ENCODE measurements around the gene CADM1. TPM values are rescaled to one million over a fixed set of nuclear protein-coding genes. Genes with fewer than 3 reads are reported as not detected.

Gene CADM1
- polyA plus RNA-seq, 1 donor, result 22.8 TPM

DNA sequence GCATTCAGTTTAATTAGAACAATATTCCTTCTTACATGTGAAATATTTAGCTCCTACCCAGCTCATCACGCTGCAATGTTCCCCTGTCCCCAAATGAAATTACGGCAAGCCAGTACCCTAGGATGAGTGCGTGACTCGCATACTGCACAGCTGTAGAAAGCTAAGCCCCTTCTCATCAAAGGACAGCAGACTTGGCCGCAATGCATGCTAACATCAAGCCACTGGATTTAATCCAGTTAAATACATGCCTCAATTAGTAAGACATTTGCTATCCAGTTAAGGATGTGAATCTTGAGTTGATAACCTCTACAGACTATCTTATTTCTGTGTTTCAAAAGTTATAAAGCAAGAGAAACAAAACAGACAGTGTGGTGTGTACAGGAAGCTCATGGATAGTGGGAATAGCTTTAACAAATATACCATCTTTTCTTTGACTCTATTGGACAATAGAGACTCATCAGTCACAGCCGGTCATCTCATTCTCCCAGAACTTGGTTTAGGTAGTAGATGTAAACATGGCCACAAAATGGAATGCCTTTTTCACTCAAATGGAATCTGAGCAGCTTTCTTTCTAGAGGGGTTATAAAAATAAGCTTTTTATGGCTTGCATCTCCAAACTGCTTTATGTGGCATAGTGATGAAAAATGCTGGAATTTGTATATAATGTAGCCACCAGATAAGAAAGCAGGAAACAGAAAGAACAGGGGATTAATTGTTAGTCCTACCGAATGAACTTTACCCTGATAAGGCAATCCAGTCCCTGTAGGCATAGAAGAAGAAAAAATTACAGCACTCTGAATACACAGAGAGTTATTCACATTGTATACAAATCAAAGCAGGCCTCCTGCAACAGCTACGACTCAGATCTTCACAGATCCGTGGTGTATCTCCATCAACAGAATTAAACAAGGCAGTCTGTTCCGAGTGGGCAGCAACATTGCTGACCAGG lies 224.1 kb downstream of the CADM1 start:
- DNase-seq (ENCODE audit: low read depth), result no peak

DNA sequence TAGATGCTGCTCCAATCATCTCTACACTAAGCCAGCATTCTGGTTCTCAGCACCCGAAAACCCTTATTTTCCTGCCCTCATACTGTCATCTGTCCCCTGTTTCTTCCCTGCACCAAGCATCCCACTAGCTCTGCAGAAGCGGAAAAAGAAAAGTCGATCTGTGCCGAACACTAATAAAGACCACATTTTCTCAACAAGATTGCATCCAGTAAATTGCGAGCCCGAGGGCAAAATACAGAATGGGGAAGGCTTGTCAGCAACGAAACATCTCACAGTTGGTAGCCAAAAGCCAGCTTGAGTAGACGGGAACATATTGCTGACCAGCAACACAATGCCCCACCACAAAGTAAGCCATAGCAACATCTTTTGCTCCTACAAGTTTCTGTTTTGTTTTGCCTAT lies 227.4 kb downstream of the CADM1 start:
- no peak for DNase-seq (ENCODE audit: low read depth)

- no peak for DNase-seq (ENCODE audit: low read depth)
Observed at GRCh38 chr11:115276191-115276590, 228.0 kb downstream of the CADM1 start.

DNA sequence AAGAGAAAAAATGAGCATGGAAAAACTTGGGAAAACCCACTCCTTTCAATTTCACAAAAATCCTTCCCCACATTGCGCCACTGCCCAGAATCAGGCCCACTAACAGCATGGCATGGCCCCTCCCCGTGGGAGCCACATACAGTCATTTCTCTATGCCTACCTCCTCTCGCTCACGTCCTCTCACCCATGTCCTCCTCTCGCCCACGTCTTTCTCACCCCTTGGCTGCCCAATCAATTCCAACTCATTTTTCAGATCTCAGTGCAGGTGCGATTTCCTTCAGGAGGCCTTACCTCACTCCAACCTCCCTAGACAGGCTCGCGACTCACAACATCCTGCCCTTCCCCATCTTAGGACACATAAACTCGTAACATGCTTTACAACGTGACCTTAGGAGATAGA lies 229.2 kb downstream of the CADM1 start:
- no peak for DNase-seq (ENCODE audit: low read depth)

DNA sequence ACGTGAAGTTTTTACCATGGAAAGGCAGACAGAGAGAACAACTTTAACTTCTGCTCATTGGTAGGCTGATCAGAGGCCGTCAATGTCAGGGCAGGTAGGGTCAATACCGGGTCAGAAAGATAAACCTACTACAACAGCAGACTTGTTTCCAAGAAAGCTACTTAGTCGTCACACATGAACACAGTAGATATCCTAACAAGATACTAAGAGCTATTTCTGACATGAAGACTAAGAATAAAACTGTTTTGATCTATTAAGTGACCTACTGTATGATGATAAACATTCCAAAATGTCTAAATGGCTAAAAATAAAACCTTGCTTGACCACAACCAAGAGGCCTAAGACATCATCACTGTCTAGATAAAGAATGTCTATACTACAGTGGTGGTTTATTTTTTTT lies 231.3 kb downstream of the CADM1 start:
- no peak for DNase-seq (ENCODE audit: low read depth)

- no peak for DNase-seq (ENCODE audit: low read depth)
Observed at GRCh38 chr11:115271643-115272042, 232.6 kb downstream of the CADM1 start.

DNA sequence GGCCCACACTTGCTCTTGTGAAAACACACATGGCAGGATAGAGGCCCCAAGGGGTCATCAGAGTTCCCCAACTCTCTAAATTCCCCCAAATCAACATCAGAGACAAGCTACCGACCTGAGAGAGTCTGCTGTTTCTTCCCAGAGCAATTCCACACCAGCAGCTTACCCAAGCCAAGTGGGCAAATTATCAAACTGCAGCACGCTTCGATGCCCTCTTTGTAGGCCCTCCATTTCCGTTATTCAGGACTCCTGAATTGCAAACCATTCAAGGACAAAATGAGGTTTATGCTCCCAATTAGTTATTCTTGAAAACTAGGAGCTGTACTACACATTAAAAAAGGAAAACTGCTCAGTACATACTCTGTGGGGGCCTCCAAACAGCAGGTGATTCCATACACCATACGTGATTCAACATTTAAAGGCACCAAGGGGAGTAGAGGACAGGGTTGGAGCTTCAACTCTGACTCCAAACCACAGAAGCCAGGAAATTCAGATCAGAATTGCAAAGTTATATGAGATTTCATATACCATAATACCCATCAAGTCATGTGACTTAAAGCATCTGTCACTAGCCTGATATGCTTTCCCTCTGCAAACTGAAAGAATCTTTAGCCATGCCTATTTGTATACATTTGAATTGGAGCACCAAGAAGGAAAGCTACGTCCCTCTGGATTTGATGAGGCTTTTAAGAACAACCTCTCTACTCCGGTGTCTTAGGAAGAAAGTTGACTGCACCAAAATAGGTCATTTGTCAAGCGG lies 234.8 kb downstream of the CADM1 start:
- no peak for DNase-seq (ENCODE audit: low read depth)

DNA sequence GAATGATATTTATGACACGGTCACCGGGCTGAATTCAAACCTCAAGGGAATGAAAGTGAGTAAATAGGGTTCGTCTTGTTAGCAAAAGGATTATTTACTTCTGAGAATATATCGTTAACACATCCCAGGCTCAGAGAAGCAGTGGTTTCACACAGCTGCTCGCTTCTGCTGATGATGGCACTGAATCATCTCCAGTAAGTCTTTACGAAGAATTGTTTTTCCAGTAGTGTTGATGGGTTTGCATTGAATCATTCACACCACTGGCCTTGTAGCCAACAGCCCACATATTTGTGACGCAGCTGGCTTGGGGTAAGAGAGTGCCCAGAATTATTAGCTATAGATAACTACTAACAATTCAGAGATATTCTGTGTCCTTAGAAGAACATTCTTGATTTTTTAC lies 236.3 kb downstream of the CADM1 start:
- DNase-seq (ENCODE audit: low read depth), result no peak

DNA sequence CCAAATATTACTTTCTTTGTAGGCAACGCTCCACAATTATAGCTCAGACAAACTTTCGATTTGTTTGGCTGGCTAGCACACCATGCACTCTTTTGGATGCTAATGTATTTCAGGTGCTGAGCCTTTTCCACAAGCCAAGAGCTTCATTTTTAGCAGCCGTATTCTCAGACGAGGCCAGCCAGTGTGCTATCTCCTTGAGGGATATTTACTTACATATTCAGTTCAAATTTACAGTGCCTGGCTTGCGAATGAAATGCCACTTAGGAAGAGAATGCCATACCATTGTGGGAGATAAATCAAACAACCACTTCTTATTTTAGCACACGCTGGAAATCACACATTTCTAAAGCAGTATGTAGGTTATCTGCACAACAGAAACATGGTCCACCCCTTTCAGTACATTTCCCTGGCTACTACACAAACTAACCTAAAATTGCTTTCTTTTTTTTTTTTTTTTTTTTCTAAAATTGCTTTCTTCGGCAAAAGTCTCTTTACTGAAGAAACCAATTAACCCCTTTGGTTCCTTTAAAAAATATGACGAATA lies 236.9 kb downstream of the CADM1 start:
- no peak for DNase-seq (ENCODE audit: low read depth)

- DNase-seq (ENCODE audit: low read depth), result no peak
Observed at GRCh38 chr11:115266066-115266639, 238.1 kb downstream of the CADM1 start.

DNA sequence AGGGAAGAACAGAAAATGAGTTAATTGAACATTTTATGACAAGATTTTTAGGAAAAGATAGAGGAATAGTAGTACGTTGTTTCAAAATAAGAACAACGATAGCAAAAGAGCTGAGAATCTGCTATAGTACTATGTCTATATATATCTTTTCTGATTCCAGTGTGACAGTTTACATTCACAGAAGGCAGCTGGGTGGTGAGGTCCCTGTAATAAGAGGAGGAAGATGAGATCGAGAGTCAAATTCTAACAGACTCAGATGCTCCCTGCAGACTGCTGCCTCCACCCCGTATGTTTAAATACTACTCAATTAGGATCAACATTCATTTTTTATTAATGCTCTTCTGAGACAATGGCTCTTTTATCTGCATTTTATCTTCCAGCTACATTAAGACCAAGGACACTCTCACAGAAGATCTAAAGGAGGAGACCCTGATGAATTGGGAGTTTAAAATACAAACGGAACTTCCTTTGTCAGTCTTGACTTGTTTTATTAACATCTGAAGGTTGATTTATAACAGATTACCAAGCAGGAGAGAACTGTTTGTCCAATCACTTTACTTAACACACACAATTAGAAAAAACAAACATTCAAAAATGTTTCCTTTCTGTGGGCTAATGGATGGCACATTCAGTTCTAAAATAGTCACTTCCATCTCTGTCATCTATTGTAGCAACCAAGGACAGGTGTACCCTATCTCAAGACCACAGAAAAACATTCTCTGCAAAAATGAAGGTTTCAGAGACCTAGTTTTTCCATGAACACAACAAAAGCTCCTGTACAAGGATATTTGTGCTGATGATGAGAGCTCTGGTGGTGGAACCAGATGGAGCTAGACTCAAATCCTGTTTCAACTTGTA lies 240.2 kb downstream of the CADM1 start:
- no peak for DNase-seq (ENCODE audit: low read depth)

- DNase-seq (ENCODE audit: low read depth), result no peak
Observed at GRCh38 chr11:115258216-115258615, 246.0 kb downstream of the CADM1 start.

GRCh38 chr11:115257678-115258077 lies 246.5 kb downstream of the CADM1 start:
- DNase-seq (ENCODE audit: low read depth), result no peak

GRCh38 chr11:115257270-115257669 lies 246.9 kb downstream of the CADM1 start:
- DNase-seq (ENCODE audit: low read depth), result no peak

- DNase-seq (ENCODE audit: low read depth), result no peak
Observed at GRCh38 chr11:115256397-115257197, 247.6 kb downstream of the CADM1 start.

- no peak for DNase-seq (ENCODE audit: low read depth)
Observed at GRCh38 chr11:115255006-115255762, 249.0 kb downstream of the CADM1 start.

DNA sequence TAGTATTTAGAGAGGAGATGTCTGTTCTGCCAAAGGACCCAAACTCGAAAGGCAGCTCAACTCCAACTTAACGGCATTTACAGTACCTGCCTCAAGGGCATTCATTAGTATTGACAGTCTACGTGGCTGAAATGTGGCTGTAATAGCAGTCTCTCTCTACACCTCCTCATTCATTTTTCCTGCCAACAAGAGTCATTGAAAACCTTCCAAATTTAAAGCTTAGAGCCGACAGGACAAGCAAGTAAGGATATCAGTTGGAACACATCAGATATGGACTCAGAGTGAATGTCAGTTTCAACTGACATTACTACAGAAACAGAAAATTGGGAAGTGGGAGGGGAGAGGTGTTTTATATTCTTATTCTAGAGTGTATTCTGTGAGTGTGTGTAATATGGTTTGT lies 253.1 kb downstream of the CADM1 start:
- DNase-seq (ENCODE audit: low read depth), result no peak

- DNase-seq (ENCODE audit: low read depth), result no peak
Observed at GRCh38 chr11:115249061-115249578, 255.1 kb downstream of the CADM1 start.

DNA sequence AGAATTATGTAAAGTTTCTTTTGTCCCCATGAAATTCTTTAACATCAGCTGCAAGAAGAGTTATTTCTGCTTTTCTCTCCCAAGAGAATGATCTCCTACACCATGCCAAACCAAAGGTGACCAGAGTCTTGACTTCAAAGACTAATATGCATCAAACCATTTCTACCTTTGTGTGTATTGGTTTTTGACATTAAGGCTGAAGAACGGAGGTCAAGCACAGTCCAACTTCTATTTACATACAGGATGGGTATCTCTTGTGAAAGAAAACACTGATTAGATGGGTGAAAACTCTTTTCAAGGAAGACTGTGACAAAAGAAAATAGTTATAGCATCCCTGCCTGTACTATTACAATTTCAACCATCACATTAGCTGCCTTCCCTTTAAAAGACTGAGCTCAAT lies 256.3 kb downstream of the CADM1 start:
- no peak for DNase-seq (ENCODE audit: low read depth)
